HCT116 (cell line): Measurements from ENCODE around the gene GRK5. TPM values are rescaled to one million over a fixed set of nuclear protein-coding genes. Genes with fewer than 3 reads are reported as not detected.

Experiments
- ATAC-seq: fragments of 200-7000 bp; cut with Tn5 transposase; 2 replicates; pipeline ENCODE4 v1.9.1; 2020; ENCODE audit warnings: mild to moderate bottlenecking, moderate library complexity
- BruUV-seq: library from RNA; stranded (reverse); fragments of 400-500 nt; replicated peaks from 2 replicates; lab custom pipeline; 2021; lab: Mats Ljungman, UMichigan
- CTCF ChIA-PET: fragments of 300-600 bp; sonication (Branson Sonifier 250); formaldehyde crosslinking; loops from one replicate; lab custom pipeline; 2021; ENCODE audit warnings: antibody characterized with exemption; lab: Charles Lee
- POLR2A ChIA-PET: fragments of 300-600, 350-600 bp; sonication (Branson Sonifier 250); formaldehyde crosslinking; loops from one replicate; lab custom pipeline; 2021; ENCODE audit warnings: antibody characterized with exemption; lab: Charles Lee
- RAD21 ChIA-PET, 2 experiments: fragments of 300-600 bp; sonication (Branson Sonifier 250); formaldehyde crosslinking; loops; one replicate each; lab custom pipeline; 2023; ENCODE audit warnings: low total read pairs in 2 of 2; ENCODE audit not compliant: uncharacterized antibody in 2 of 2, unreplicated experiment in 2 of 2, low non-redundant PET in 1 of 2; lab: Charles Lee
- DNase-seq: peaks from one replicate; pipeline ENCODE4 v3.0.0-alpha.2; 2010; ENCODE audit warnings: low read depth, low spot score
- H2AFZ ChIP-seq: fragments of 200-600 bp; shearing (Covaris generic), sonication (generic); 2 replicates; pipeline ENCODE4 v1.6.1; 2017; ENCODE audit warnings: low read depth, mixed run types, mixed read lengths, antibody characterized with exemption, low read length; ENCODE audit not compliant: poor library complexity, severe bottlenecking
- H3K27ac ChIP-seq: 2 replicates; pipeline ENCODE4 v1.5.1; 2012; ENCODE audit warnings: low read depth, low read length
- H3K27me3 ChIP-seq: fragments of 200-600 bp; sonication (generic); 2 replicates; pipeline ENCODE4 v1.6.1; 2016; ENCODE audit warnings: mixed run types, low read length, mixed read lengths; ENCODE audit not compliant: insufficient read depth
- H3K36me3 ChIP-seq, 2 experiments: fragments of 200-500 bp in 1 of 2; fragments of 200-600 bp in 1 of 2; sonication (Bioruptor generic) in 1 of 2; sonication (generic) in 1 of 2; 2 replicates each; pipeline versions ENCODE4 v1.5.1 to v1.6.1; 2014 to 2016; ENCODE audit warnings: low read length in 2 of 2, inconsistent platforms in 1 of 2, mixed read lengths in 1 of 2, mixed run types in 1 of 2; ENCODE audit not compliant: insufficient read depth in 2 of 2, control insufficient read depth in 1 of 2
- H3K4me1 ChIP-seq, 2 experiments: fragments of 200-600 bp in 1 of 2; sonication (generic) in 1 of 2; 2 replicates each; pipeline versions ENCODE4 v1.5.1 to v1.6.1; 2012 to 2017; ENCODE audit warnings: low read length in 2 of 2, inconsistent platforms in 1 of 2, mild to moderate bottlenecking in 1 of 2, mixed read lengths in 1 of 2, mixed run types in 1 of 2, moderate library complexity in 1 of 2; ENCODE audit not compliant: insufficient read depth in 2 of 2, control insufficient read depth in 1 of 2
- H3K4me2 ChIP-seq: fragments of 200-600 bp; sonication (generic); 2 replicates; pipeline ENCODE4 v1.6.1; 2017; ENCODE audit warnings: mixed run types, low read length, mixed read lengths
- H3K4me3 ChIP-seq, 2 experiments: fragments of 200-600 bp in 1 of 2; sonication (generic) in 1 of 2; replicated peaks in 1 of 2; 2 replicates each; pipeline ENCODE4 v1.5.1; 2011 to 2016; ENCODE audit warnings: low read length in 2 of 2, control low read depth in 1 of 2, low read depth in 1 of 2, mild to moderate bottlenecking in 1 of 2, mixed read lengths in 1 of 2, mixed run types in 1 of 2
- H3K79me2 ChIP-seq: fragments of 200-600 bp; sonication (generic); 2 replicates; pipeline ENCODE4 v1.6.1; 2017; ENCODE audit warnings: mild to moderate bottlenecking, mixed run types, low read length, moderate library complexity, mixed read lengths; ENCODE audit not compliant: insufficient read depth
- H3K9ac ChIP-seq: fragments of 200-600 bp; sonication (generic); 2 replicates; pipeline ENCODE4 v1.6.1; 2016; ENCODE audit warnings: low read length, mixed read lengths
- H3K9me2 ChIP-seq: fragments of 200-600 bp; sonication (generic), shearing (Covaris generic); 2 replicates; pipeline ENCODE4 v1.6.1; 2017; ENCODE audit warnings: mixed run types, mild to moderate bottlenecking, moderate library complexity; ENCODE audit not compliant: insufficient read depth
- H3K9me3 ChIP-seq, 2 experiments: fragments of 200-500 bp in 1 of 2; fragments of 200-600 bp in 1 of 2; sonication (Bioruptor generic) in 1 of 2; sonication (generic) in 1 of 2; 2 replicates each; pipeline ENCODE4 v1.6.1; 2014 to 2017; ENCODE audit warnings: low read length in 2 of 2, mixed read lengths in 2 of 2, inconsistent platforms in 1 of 2, low read depth in 1 of 2, mild to moderate bottlenecking in 1 of 2, mixed run types in 1 of 2, moderate library complexity in 1 of 2; ENCODE audit not compliant: control insufficient read depth in 1 of 2, insufficient read depth in 1 of 2
- H4K20me1 ChIP-seq: fragments of 200-600 bp; sonication (generic), shearing (Covaris generic); 2 replicates; pipeline ENCODE4 v1.6.1; 2017; ENCODE audit warnings: mixed run types, mild to moderate bottlenecking, moderate library complexity; ENCODE audit not compliant: insufficient read depth
- EGR1 ChIP-seq: IDR thresholded peaks from 2 replicates; pipeline ENCODE4 v1.6.1; 2012; ENCODE audit warnings: low read depth
- ELF1 ChIP-seq: IDR thresholded peaks from 2 replicates; pipeline ENCODE4 v1.6.1; 2012; ENCODE audit warnings: low read depth, borderline replicate concordance
- EZH2 ChIP-seq: fragments of 200-600 bp; sonication (generic); IDR thresholded peaks from 2 replicates; pipeline ENCODE4 v1.6.1; 2017; ENCODE audit warnings: antibody characterized with exemption, mixed run types
- EZH2phosphoT487 ChIP-seq: fragments of 200-600 bp; IDR thresholded peaks from 2 replicates; pipeline ENCODE4 v1.6.1; 2018; ENCODE audit warnings: antibody characterized with exemption, borderline replicate concordance
- FOSL1 ChIP-seq: IDR thresholded peaks from 2 replicates; pipeline ENCODE4 v1.6.1; 2012; ENCODE audit warnings: low read depth
- POLR2AphosphoS5 ChIP-seq: IDR thresholded peaks from 2 replicates; pipeline ENCODE4 v1.6.1; 2011; ENCODE audit warnings: mild to moderate bottlenecking, low read depth, low read length, moderate library complexity
- RAD21 ChIP-seq: IDR thresholded peaks from 2 replicates; pipeline ENCODE4 v1.6.1; 2012; ENCODE audit warnings: low read depth, mild to moderate bottlenecking
- ZFX ChIP-seq: fragments of 450-650 bp; IDR thresholded peaks from 2 replicates; pipeline ENCODE4 v1.6.1; 2017
- intact Hi-C: fragments of 100-400 bp; cut with micrococcal nuclease; formaldehyde crosslinking; loops from 2 replicates; pipeline ENCODE4 v1.10.0; 2022
- total RNA-seq: library from RNA; stranded (reverse); gene quantifications from one replicate; pipeline ENCODE4 v1.2.1, GENCODE V29; 2021; ENCODE audit not compliant: unreplicated experiment
- TF ChIP-seq, protein P1 (sequence below), 3 experiments: fragments of 200-600 bp in 1 of 3; sonication (generic) in 1 of 3; IDR thresholded peaks in 2 of 3; conservative IDR thresholded peaks in 1 of 3; 2 replicates each; pipeline ENCODE4 v1.5.1; 2012 to 2017; ENCODE audit warnings: low read depth in 2 of 3, low read length in 2 of 3, antibody characterized with exemption in 1 of 3, borderline replicate concordance in 1 of 3, control low read depth in 1 of 3, mild to moderate bottlenecking in 1 of 3, mixed read lengths in 1 of 3, mixed run types in 1 of 3, moderate library complexity in 1 of 3; ENCODE audit not compliant: insufficient read depth in 1 of 3
- TF ChIP-seq, protein P2 (sequence below): IDR thresholded peaks from 2 replicates; pipeline ENCODE4 v1.6.1; 2011; ENCODE audit warnings: mild to moderate bottlenecking, low read length, moderate library complexity; ENCODE audit not compliant: insufficient replicate concordance; ENCODE audit errors: extremely low read depth

GRK5 gene
- total RNA-seq, 1 experiment from 2014 or later = 7.3 TPM

DNA sequence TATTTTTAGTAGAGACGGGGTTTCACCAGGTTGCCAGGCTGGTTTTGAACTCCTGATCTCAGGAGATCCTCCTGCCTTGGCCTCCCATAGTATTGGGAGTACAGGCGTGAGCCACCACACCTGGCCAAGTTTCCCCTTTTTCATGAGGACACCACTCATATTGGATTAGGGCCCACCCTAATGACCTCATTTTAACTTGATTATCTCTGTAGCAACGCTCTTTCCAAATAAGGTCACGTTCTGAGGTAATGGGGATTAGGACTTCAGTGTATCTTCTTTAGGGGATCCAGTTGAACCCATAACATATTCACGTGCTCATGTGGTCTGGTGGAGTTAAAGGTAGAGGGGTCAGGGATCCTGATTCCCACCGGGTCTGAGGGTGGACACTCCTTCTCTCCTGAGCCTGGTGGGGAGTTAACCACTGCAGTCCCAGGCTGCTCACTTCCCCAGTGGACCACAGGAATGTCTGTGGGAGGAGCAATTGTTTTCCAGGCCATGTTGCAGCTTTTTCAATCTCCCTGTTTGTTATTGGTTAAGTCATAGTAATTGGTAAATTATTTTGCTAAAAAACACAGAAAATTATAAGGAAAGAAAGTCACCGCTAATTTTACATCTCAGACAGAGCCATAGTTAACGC, 130.5 kb downstream of the GRK5 start:
- H2AFZ ChIP-seq = no peak overlapping the region
- BruUV-seq = no TSS peak
- H3K27ac ChIP-seq = no peak overlapping the region
- H4K20me1 ChIP-seq = no peaks in the 10 kb centered on the region
- no peak overlapping the region for H3K9ac ChIP-seq
- no peak for TF ChIP-seq EZH2
- TF ChIP-seq, protein P1, sequence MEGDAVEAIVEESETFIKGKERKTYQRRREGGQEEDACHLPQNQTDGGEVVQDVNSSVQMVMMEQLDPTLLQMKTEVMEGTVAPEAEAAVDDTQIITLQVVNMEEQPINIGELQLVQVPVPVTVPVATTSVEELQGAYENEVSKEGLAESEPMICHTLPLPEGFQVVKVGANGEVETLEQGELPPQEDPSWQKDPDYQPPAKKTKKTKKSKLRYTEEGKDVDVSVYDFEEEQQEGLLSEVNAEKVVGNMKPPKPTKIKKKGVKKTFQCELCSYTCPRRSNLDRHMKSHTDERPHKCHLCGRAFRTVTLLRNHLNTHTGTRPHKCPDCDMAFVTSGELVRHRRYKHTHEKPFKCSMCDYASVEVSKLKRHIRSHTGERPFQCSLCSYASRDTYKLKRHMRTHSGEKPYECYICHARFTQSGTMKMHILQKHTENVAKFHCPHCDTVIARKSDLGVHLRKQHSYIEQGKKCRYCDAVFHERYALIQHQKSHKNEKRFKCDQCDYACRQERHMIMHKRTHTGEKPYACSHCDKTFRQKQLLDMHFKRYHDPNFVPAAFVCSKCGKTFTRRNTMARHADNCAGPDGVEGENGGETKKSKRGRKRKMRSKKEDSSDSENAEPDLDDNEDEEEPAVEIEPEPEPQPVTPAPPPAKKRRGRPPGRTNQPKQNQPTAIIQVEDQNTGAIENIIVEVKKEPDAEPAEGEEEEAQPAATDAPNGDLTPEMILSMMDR (IDR thresholded peaks at IDR 0.05 in 2 of 3, conservative IDR thresholded peaks at IDR 0.05 in 1 of 3; ENCODE audit: borderline replicate concordance in 1 of 3, insufficient read depth in 1 of 3, low read depth in 2 of 3, low read length in 2 of 3) = no peak
- TF ChIP-seq FOSL1 = no peak
- TF ChIP-seq EZH2phosphoT487 = no peak
- no peak for TF ChIP-seq RAD21
- no peak for TF ChIP-seq POLR2AphosphoS5
- TF ChIP-seq ZFX = no peak
- no peaks in the 10 kb centered on the region for H3K9me2 ChIP-seq
- no peaks in the 10 kb centered on the region for H3K9me3 ChIP-seq
- peak; percentile 53; the same call in 1 of the 2 replicates for ATAC-seq
- intact Hi-C loops = no loop called here
- H3K4me1 ChIP-seq = peaks cover 10 to 31% of the 10 kb centered on the region in 2 experiments; a peak in 3 of 4 replicates
- DNase-seq = no peak
- H3K4me2 ChIP-seq = 0 out of 2 replicates have a peak overlapping the region, but pooled peaks have one; percentile 17
- POLR2A ChIA-PET = no interaction called here
- no peaks in the 10 kb centered on the region for H3K36me3 ChIP-seq
- RAD21 ChIA-PET = no interaction called here
- H3K27me3 ChIP-seq = no peaks in the 10 kb centered on the region
- CTCF ChIA-PET = no interaction called here
- no peak overlapping the region for H3K4me3 ChIP-seq
- no peaks in the 10 kb centered on the region for H3K79me2 ChIP-seq

DNA sequence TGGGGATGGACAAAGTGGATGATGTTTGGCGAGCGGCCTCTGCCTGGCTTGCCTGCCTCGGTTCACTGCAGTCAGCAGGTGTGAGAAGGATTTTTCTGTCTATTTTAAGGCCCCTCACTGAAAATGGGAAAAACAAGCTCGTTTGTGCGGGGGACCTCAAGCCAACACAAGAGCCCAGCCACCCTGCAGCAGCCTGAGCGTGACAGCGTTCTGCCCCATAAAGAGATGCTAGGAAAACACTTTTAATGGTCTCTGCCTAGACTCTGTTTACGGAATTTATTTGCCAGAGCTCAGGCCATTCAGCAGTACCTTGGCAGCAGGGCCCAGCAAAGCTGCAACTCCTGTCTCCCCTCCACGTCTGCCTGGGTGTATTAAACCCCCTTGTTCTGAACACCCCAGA, 131.7 kb downstream of the GRK5 start:
- H3K79me2 ChIP-seq = no peaks in the 10 kb centered on the region
- CTCF ChIA-PET = no interaction called here
- TF ChIP-seq, protein P2, sequence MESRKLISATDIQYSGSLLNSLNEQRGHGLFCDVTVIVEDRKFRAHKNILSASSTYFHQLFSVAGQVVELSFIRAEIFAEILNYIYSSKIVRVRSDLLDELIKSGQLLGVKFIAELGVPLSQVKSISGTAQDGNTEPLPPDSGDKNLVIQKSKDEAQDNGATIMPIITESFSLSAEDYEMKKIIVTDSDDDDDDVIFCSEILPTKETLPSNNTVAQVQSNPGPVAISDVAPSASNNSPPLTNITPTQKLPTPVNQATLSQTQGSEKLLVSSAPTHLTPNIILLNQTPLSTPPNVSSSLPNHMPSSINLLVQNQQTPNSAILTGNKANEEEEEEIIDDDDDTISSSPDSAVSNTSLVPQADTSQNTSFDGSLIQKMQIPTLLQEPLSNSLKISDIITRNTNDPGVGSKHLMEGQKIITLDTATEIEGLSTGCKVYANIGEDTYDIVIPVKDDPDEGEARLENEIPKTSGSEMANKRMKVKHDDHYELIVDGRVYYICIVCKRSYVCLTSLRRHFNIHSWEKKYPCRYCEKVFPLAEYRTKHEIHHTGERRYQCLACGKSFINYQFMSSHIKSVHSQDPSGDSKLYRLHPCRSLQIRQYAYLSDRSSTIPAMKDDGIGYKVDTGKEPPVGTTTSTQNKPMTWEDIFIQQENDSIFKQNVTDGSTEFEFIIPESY = no peak
- TF ChIP-seq FOSL1 = no peak
- no peak for TF ChIP-seq POLR2AphosphoS5
- TF ChIP-seq RAD21 = no peak
- no peak for TF ChIP-seq EZH2phosphoT487
- no peak for TF ChIP-seq EGR1
- no peak for TF ChIP-seq ELF1

More for the DNA sequence above, 131.7 kb downstream of the GRK5 start:
- peaks cover 10 to 23% of the 10 kb centered on the region in 2 experiments; a peak in 3 of 4 replicates for H3K4me1 ChIP-seq
- ChIA-PET POLR2A (no interaction called here), RAD21 (interaction anchor here in 1 of 2 experiments (0.6 kb wide), 1 partner anchor 9 kb away, joined by 7 read pairs; no protein-coding TSS in a partner anchor)
- no peaks in the 10 kb centered on the region for H3K9me3 ChIP-seq
- H3K27ac ChIP-seq = no peak overlapping the region
- intact Hi-C loops = no loop called here
- no peaks in the 10 kb centered on the region for H3K27me3 ChIP-seq
- no peak overlapping the region for H3K9ac ChIP-seq
- no peak for DNase-seq
- no peak overlapping the region for H3K4me3 ChIP-seq
- no peaks in the 10 kb centered on the region for H4K20me1 ChIP-seq
- no peak overlapping the region for H2AFZ ChIP-seq
- no peaks in the 10 kb centered on the region for H3K36me3 ChIP-seq
- H3K9me2 ChIP-seq = no peaks in the 10 kb centered on the region
- H3K4me2 ChIP-seq = no peak overlapping the region
- no TSS peak for BruUV-seq
- ATAC-seq = no peak
